ENCODE measurements around the gene SGCD. TPM values are rescaled to one million over a fixed set of nuclear protein-coding genes. Genes with fewer than 3 reads are reported as not detected.

The SGCD gene
- total and polyA plus RNA-seq, 9 of the 15 experiments (the other 6 are each of a cell fraction or from before 2014, with no cell fraction given), result not detected

GRCh38 chr5:156800929-156801328 lies 474.0 kb downstream of the SGCD start:
- WGBS (ENCODE audit: insufficient coverage, low coverage, missing lambda C conversion rate), result 0% methylated on average over 3 of the region's 3 CpGs
- POLR2A ChIA-PET, result no interaction called here

More at GRCh38 chr5:156800929-156801328, 474.0 kb downstream of the SGCD start:
- H3K36me3 ChIP-seq (ENCODE audit: control insufficient read depth, insufficient read depth, low read length), result no peaks in the 10 kb centered on the region
- DNase-seq (ENCODE audit: extremely low read depth in 1 of 4, low spot score in 3 of 4) (no peak), ATAC-seq (no peak), FAIRE-seq (no peak)
- H2AFZ ChIP-seq (ENCODE audit: low read depth, low read length), result no peak overlapping the region
- CTCF ChIA-PET (ENCODE audit: low intra/inter-chr PET ratio), result no interaction called here
- H3K9me1 ChIP-seq (ENCODE audit: control insufficient read depth, insufficient read depth, low read length), result no peaks in the 10 kb centered on the region
- H3K79me2 ChIP-seq (ENCODE audit: control insufficient read depth, insufficient read depth, low read length), result no peaks in the 10 kb centered on the region
- no peak overlapping the region for H3K4me3 ChIP-seq
- H3K4me1 ChIP-seq (replicated peaks in 1 of 2; ENCODE audit: control insufficient read depth in 2 of 2, insufficient read depth in 2 of 2, low read length in 2 of 2), result no peaks in the 10 kb centered on the region
- H3K27me3 ChIP-seq (ENCODE audit: control insufficient read depth in 2 of 2, insufficient read depth in 2 of 2, low read length in 2 of 2), result no peaks in the 10 kb centered on the region
- TF ChIP-seq TAF15 (IDR thresholded peaks at IDR 0.05; ENCODE audit: low read depth, low read length) (no peak), JUNB (CRISPR knock-in tag; conservative IDR thresholded peaks at IDR 0.05) (no peak), ILF3 (IDR thresholded peaks at IDR 0.05; ENCODE audit: borderline replicate concordance) (no peak), MAFK (IDR thresholded peaks at IDR 0.05; ENCODE audit: low read length) (no peak), NR0B1 (IDR thresholded peaks at IDR 0.05; ENCODE audit: partially characterized antibody) (no peak), ZBTB11 (CRISPR knock-in tag; IDR thresholded peaks at IDR 0.05) (no peak), PTBP1 (IDR thresholded peaks at IDR 0.05; ENCODE audit: low read depth, low read length) (no peak), ZKSCAN8 (CRISPR knock-in tag; IDR thresholded peaks at IDR 0.05) (no peak), SMARCA5 (IDR thresholded peaks at IDR 0.05) (no peak)
- in situ Hi-C loops (cut with MboI) (no loop called here), intact Hi-C loops (cut with micrococcal nuclease) (no loop called here)
- no peak overlapping the region for H3K4me2 ChIP-seq (ENCODE audit: insufficient read depth, low read length)
- no peak overlapping the region for H3K27ac ChIP-seq (ENCODE audit: extremely low read depth, low read depth, low read length)
- no TSS peak for BruUV-seq (replicated peaks)
- H3K9ac ChIP-seq (ENCODE audit: insufficient read depth in 1 of 2, low read depth in 2 of 2, low read length in 2 of 2), result no peak overlapping the region
- H3K9me3 ChIP-seq (replicated peaks; ENCODE audit: control insufficient read depth, insufficient read depth, low read depth, low read length), result no peaks in the 10 kb centered on the region
- H4K20me1 ChIP-seq (replicated peaks; ENCODE audit: control insufficient read depth, insufficient read depth, low read length), result no peaks in the 10 kb centered on the region
